A673 (cell line): ENCODE measurements around the gene TP53INP2.

ENCODE experiments used
- CTCF ChIP-seq: fragments of 300-800, 200-600 bp; sonication (generic); conservative IDR thresholded peaks from 2 replicates; pipeline ENCODE4 v1.5.1; 2017; ENCODE audit warnings: low read depth, mild to moderate bottlenecking, antibody characterized with exemption, low read length, moderate library complexity, mixed read lengths
- EZH2 ChIP-seq: fragments of 200-600 bp; sonication (generic); IDR thresholded peaks from 2 replicates; pipeline ENCODE4 v1.6.1; 2017; ENCODE audit warnings: borderline replicate concordance, low read depth, mild to moderate bottlenecking, mixed read lengths, antibody characterized with exemption, low read length; ENCODE audit not compliant: poor library complexity, severe bottlenecking

GRCh38 chr20:34744340-34744739, 40.2 kb downstream of the TP53INP2 start:
- TF ChIP-seq EZH2: no peak
- TF ChIP-seq CTCF: no peak
